OCI-LY3 (cell line): ENCODE data around the gene ATL1.

Source experiments
- H2AFZ ChIP-seq: fragments of 200-600, 300-600 bp; shearing (Covaris generic); 2 replicates; pipeline ENCODE4 v1.6.0; 2014; ENCODE audit warnings: antibody characterized with exemption, low read depth, low read length
- H3K27ac ChIP-seq: fragments of 200-600, 300-600 bp; sonication (generic); 2 replicates; pipeline ENCODE4 v1.5.1; 2014; ENCODE audit warnings: mild to moderate bottlenecking, low read length, moderate library complexity, mixed read lengths
- H3K27me3 ChIP-seq: fragments of 200-600, 300-600 bp; sonication (generic); 2 replicates; pipeline ENCODE4 v1.6.1; 2014; ENCODE audit warnings: low read depth, low read length, mixed read lengths
- H3K36me3 ChIP-seq: fragments of 200-600, 300-600 bp; sonication (generic); replicated peaks from 2 replicates; pipeline ENCODE3; 2014; ENCODE audit warnings: low read depth, low read length, mixed read lengths
- H3K4me1 ChIP-seq: fragments of 300-600, 200-600 bp; sonication (generic); 2 replicates; pipeline ENCODE4 v1.6.1; 2014; ENCODE audit warnings: low read length, mixed read lengths
- H3K4me2 ChIP-seq: fragments of 200-600, 300-600 bp; sonication (generic); 2 replicates; pipeline ENCODE4 v1.6.1; 2014; ENCODE audit warnings: low read length, mixed read lengths
- H3K4me3 ChIP-seq: fragments of 300-600, 200-600 bp; sonication (generic); 2 replicates; pipeline ENCODE4 v1.5.1; 2014; ENCODE audit warnings: antibody characterized with exemption, mild to moderate bottlenecking, low read length, moderate library complexity
- H3K79me2 ChIP-seq: fragments of 300-600, 200-600 bp; shearing (Covaris generic); 2 replicates; pipeline ENCODE4 v1.6.1; 2014; ENCODE audit warnings: mild to moderate bottlenecking, low read length, mixed read lengths
- H3K9ac ChIP-seq: fragments of 300-600, 200-600 bp; shearing (Covaris generic); 2 replicates; pipeline ENCODE4 v1.6.0; 2014; ENCODE audit warnings: mild to moderate bottlenecking, low read length, moderate library complexity
- H3K9me3 ChIP-seq: fragments of 200-600, 300-600 bp; shearing (Covaris generic); 2 replicates; pipeline ENCODE4 v1.6.1; 2014; ENCODE audit warnings: low read length, mixed read lengths; ENCODE audit not compliant: insufficient read depth
- H4K20me1 ChIP-seq: fragments of 200-600, 300-600 bp; sonication (generic); 2 replicates; pipeline ENCODE4 v1.6.1; 2016; ENCODE audit warnings: low read length, mixed read lengths; ENCODE audit not compliant: insufficient read depth
- CTCF ChIP-seq: fragments of 200-600, 300-600 bp; sonication (generic); IDR thresholded peaks from 2 replicates; pipeline ENCODE4 v1.5.1; 2014; ENCODE audit warnings: antibody characterized with exemption, low read length, low read depth
- EZH2phosphoT487 ChIP-seq: fragments of 200-600 bp; shearing (Covaris generic); IDR thresholded peaks from 2 replicates; pipeline ENCODE4 v1.6.1; 2018; ENCODE audit warnings: antibody characterized with exemption, mixed run types, low read depth

The ATL1 gene

GRCh38 chr14:50562841-50563240 lies 2.9 kb downstream of the ATL1 start:
- H3K4me2 ChIP-seq, result no peak overlapping the region
- H2AFZ ChIP-seq, result no peak overlapping the region
- peaks cover 7% of the 10 kb centered on the region; the same call in 1 of the 2 replicates for H3K4me1 ChIP-seq
- no peaks in the 10 kb centered on the region for H3K36me3 ChIP-seq
- no peaks in the 10 kb centered on the region for H4K20me1 ChIP-seq
- TF ChIP-seq CTCF, result no peak
- TF ChIP-seq EZH2phosphoT487, result no peak
- H3K27ac ChIP-seq, result no peak overlapping the region
- H3K9ac ChIP-seq, result no peak overlapping the region
- H3K4me3 ChIP-seq, result no peak overlapping the region
- H3K9me3 ChIP-seq, result no peaks in the 10 kb centered on the region
- no peaks in the 10 kb centered on the region for H3K79me2 ChIP-seq
- H3K27me3 ChIP-seq, result peaks cover 46% of the 10 kb centered on the region

DNA sequence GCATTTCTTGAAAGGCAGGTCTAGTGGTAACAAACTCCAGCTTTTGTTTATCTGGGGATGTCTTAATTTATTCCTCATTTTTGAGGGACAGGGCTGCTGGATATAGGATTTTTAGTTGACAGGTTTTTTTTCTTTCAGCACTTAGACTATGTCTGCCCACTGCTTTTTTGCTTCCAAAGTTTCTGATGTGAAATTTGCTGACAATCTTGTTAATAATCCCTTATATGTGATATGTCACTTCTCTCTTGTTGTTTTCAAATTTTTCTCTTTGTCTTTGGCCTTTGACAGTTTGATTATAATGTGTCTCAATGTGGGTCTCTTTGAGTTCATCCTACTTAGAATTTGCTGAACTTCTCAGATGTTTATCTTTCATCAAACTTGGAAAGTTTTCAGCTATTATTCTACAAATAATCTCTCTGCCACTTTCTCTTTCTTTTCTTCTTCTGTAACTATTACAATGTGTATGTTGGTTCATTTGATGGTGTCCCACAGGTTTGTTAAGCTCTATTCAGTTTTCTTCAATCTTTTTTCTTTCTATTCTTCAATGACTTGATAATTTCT lies 9.8 kb downstream of the ATL1 start:
- H3K9ac ChIP-seq, result no peak overlapping the region
- no peaks in the 10 kb centered on the region for H3K27me3 ChIP-seq
- peaks cover 8% of the 10 kb centered on the region for H3K9me3 ChIP-seq
- no peak overlapping the region for H3K4me3 ChIP-seq
- no peaks in the 10 kb centered on the region for H3K4me1 ChIP-seq
- no peak overlapping the region for H3K4me2 ChIP-seq
- no peak overlapping the region for H2AFZ ChIP-seq
- H3K27ac ChIP-seq, result no peak overlapping the region
- H3K36me3 ChIP-seq, result no peaks in the 10 kb centered on the region
- H3K79me2 ChIP-seq, result no peaks in the 10 kb centered on the region
- TF ChIP-seq EZH2phosphoT487 (no peak), CTCF (no peak)
- no peaks in the 10 kb centered on the region for H4K20me1 ChIP-seq

GRCh38 chr14:50573862-50574261 lies 13.9 kb downstream of the ATL1 start:
- Histone ChIP-seq H3K4me1 (no peaks in the 10 kb centered on the region), H3K4me2 (no peak overlapping the region), H3K36me3 (no peaks in the 10 kb centered on the region), H3K9ac (no peak overlapping the region), H3K4me3 (no peak overlapping the region), H3K79me2 (no peaks in the 10 kb centered on the region), H2AFZ (no peak overlapping the region), H3K27me3 (no peaks in the 10 kb centered on the region), H3K9me3 (peaks cover 8% of the 10 kb centered on the region), H3K27ac (no peak overlapping the region), H4K20me1 (no peaks in the 10 kb centered on the region)
- no peak for TF ChIP-seq EZH2phosphoT487
- TF ChIP-seq CTCF, result no peak

DNA sequence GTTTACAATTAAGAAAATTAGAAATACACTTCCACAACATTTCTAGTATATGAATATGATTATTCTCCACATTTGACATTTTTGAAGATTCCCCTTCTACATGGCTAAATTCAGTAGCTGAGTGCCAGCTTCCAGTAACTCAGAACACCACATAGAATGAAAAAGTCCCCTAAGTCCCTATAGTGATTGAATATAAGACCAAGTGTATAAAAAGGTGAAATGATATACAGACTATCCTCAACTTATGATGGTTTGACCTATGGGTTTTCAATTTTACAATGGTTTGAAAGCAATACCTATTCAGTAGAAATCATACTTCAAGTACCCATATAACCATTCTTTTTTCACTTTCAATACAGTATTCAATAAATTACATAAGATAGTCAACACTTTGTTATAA lies 15.8 kb downstream of the ATL1 start:
- Histone ChIP-seq H3K36me3 (no peaks in the 10 kb centered on the region), H3K4me2 (no peak overlapping the region), H3K9ac (no peak overlapping the region), H3K4me3 (no peak overlapping the region), H3K27me3 (no peaks in the 10 kb centered on the region), H4K20me1 (no peaks in the 10 kb centered on the region), H2AFZ (no peak overlapping the region), H3K4me1 (no peaks in the 10 kb centered on the region), H3K79me2 (no peaks in the 10 kb centered on the region), H3K27ac (no peak overlapping the region), H3K9me3 (no peaks in the 10 kb centered on the region)
- TF ChIP-seq EZH2phosphoT487 (no peak), CTCF (no peak)
